Measurements from ENCODE around the gene GPS1.

- TF ChIP-seq, protein P1, sequence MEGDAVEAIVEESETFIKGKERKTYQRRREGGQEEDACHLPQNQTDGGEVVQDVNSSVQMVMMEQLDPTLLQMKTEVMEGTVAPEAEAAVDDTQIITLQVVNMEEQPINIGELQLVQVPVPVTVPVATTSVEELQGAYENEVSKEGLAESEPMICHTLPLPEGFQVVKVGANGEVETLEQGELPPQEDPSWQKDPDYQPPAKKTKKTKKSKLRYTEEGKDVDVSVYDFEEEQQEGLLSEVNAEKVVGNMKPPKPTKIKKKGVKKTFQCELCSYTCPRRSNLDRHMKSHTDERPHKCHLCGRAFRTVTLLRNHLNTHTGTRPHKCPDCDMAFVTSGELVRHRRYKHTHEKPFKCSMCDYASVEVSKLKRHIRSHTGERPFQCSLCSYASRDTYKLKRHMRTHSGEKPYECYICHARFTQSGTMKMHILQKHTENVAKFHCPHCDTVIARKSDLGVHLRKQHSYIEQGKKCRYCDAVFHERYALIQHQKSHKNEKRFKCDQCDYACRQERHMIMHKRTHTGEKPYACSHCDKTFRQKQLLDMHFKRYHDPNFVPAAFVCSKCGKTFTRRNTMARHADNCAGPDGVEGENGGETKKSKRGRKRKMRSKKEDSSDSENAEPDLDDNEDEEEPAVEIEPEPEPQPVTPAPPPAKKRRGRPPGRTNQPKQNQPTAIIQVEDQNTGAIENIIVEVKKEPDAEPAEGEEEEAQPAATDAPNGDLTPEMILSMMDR (IDR thresholded peaks at IDR 0.05; ENCODE audit: insufficient read depth, low read length, poor library complexity, severe bottlenecking), result peak; percentile 66
- TF ChIP-seq EZH2phosphoT487 (conservative IDR thresholded peaks at IDR 0.05; ENCODE audit: low read length), result no peak
These were observed 30.4 kb upstream of the GPS1 start for GRCh38 chr17:82021107-82021899.
